Activated CD4-positive, alpha-beta T cell treated with anti-CD3 and anti-CD28 coated beads for 36 hours (primary cell): ENCODE measurements around the gene TMED10. TPM values are rescaled to one million over a fixed set of nuclear protein-coding genes. Genes with fewer than 3 reads are reported as not detected.

Experiments
- ATAC-seq: fragments of 200-7000 bp; cut with Tn5 transposase; one replicate; pipeline ENCODE4 v1.10.0; 2021; ENCODE audit warnings: mild to moderate bottlenecking, moderate library complexity
- CTCF ChIA-PET: fragments of 350-600 bp; sonication (Branson Sonifier 250); formaldehyde crosslinking; loops from one replicate; lab custom pipeline; 2021; ENCODE audit warnings: antibody characterized with exemption; lab: Charles Lee
- POLR2A ChIA-PET: fragments of 350-600 bp; sonication (Branson Sonifier 250); formaldehyde crosslinking; loops from one replicate; lab custom pipeline; 2021; ENCODE audit warnings: antibody characterized with exemption, inconsistent platforms; lab: Charles Lee
- DNase-seq: peaks from one replicate; pipeline ENCODE4 v3.0.0-alpha.2; 2020
- H3K27ac Mint-ChIP-seq: one replicate; pipeline ENCODE4 v1.8.0; 2021; ENCODE audit warnings: mixed read lengths
- H3K27me3 Mint-ChIP-seq: one replicate; pipeline ENCODE4 v1.8.0; 2021; ENCODE audit warnings: mixed read lengths
- H3K36me3 Mint-ChIP-seq: one replicate; pipeline ENCODE4 v1.8.0; 2021; ENCODE audit warnings: low read depth, mixed read lengths
- H3K4me1 Mint-ChIP-seq: one replicate; pipeline ENCODE4 v1.8.0; 2021; ENCODE audit warnings: mixed read lengths
- H3K4me3 Mint-ChIP-seq: one replicate; pipeline ENCODE4 v1.8.0; 2021; ENCODE audit warnings: mild to moderate bottlenecking, moderate library complexity, mixed read lengths
- H3K9me3 Mint-ChIP-seq: one replicate; pipeline ENCODE4 v1.8.0; 2021; ENCODE audit warnings: low read depth, mixed read lengths
- intact Hi-C, 2 experiments: fragments of 100-400 bp; cut with DNase I in 1 of 2; cut with micrococcal nuclease in 1 of 2; formaldehyde crosslinking; loops; one replicate each; pipeline versions ENCODE4 v1.14.2 to v1.15.1; 2022 to 2024; cut with DNase I, micrococcal nuclease
- total RNA-seq, 2 experiments: library from RNA; stranded (reverse); gene quantifications; one replicate each; pipeline ENCODE4 v1.2.3, GENCODE V29; 2021

The TMED10 gene
- total RNA-seq, 2 experiments from 2014 or later = 179 to 253 TPM

DNA sequence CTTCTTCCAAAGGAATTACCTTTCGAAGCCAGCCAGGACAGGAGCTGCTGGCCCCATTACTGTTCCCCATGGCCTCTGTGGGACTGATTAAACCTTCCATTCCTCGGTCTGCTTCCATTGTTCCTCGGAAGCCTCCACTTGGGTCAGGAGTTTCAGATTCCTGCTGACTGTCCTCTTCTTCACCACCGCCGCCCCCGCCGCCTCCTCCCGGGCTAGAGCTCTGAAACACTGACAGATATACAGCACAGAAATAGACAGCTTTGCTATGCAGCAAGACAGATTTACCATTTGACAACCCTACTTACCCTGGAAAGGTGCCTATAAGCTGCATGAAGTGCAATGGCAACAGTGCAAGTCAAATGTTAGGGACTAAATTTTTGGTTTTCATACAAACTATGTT lies 85.2 kb downstream of the TMED10 start:
- intact Hi-C loops = loop anchor here in 1 of 2 experiments (5.0 kb wide), 1 partner anchor 79 kb away; no protein-coding TSS in a partner anchor
- Mint-ChIP-seq H3K27ac (no peak overlapping the region), H3K9me3 (no peaks in the 10 kb centered on the region), H3K27me3 (no peaks in the 10 kb centered on the region), H3K4me3 (no peak overlapping the region), H3K36me3 (peaks cover 32% of the 10 kb centered on the region), H3K4me1 (no peaks in the 10 kb centered on the region)
- ChIA-PET POLR2A (no interaction called here), CTCF (interaction anchor here (0.6 to 5.6 kb wide), 7 partner anchors 12 to 231 kb away, joined by 3 to 59 read pairs (median 3); partner anchors contain the start of genes ACYP1 and ZC2HC1C)
- ATAC-seq (no peak), DNase-seq (no peak)

- H3K4me1 Mint-ChIP-seq = no peaks in the 10 kb centered on the region
- H3K4me3 Mint-ChIP-seq = no peak overlapping the region
- H3K27me3 Mint-ChIP-seq = no peaks in the 10 kb centered on the region
- ATAC-seq = no peak
- ChIA-PET POLR2A (no interaction called here), CTCF (interaction anchor here (0.7 to 5.6 kb wide), 5 partner anchors 15 to 228 kb away, joined by 3 to 59 read pairs (median 3); partner anchors contain the start of gene ACYP1)
- H3K27ac Mint-ChIP-seq = no peak overlapping the region
- no peak for DNase-seq
- peaks cover 34% of the 10 kb centered on the region for H3K36me3 Mint-ChIP-seq
- H3K9me3 Mint-ChIP-seq = no peaks in the 10 kb centered on the region
- intact Hi-C loops = loop anchor here in 1 of 2 experiments (5.0 kb wide), 1 partner anchor 78 kb away; no protein-coding TSS in a partner anchor
Observed at GRCh38 chr14:75090353-75090752, 86.1 kb downstream of the TMED10 start.

- DNase-seq (peak; percentile 54), ATAC-seq (peak; percentile 64)
- no peaks in the 10 kb centered on the region for H3K27me3 Mint-ChIP-seq
- intact Hi-C loops = loop anchor here (1.0 to 2.0 kb wide), 4 partner anchors 142 to 227 kb away; no protein-coding TSS in a partner anchor
- H3K36me3 Mint-ChIP-seq = peaks cover 31% of the 10 kb centered on the region
- CTCF ChIA-PET = interaction anchor here (0.7 to 5.6 kb wide), 42 partner anchors 10 to 241 kb away, joined by 3 to 59 read pairs (median 4); partner anchors contain the start of gene ACYP1
- POLR2A ChIA-PET = no interaction called here
- no peak overlapping the region for H3K4me3 Mint-ChIP-seq
- H3K27ac Mint-ChIP-seq = no peak overlapping the region
- no peaks in the 10 kb centered on the region for H3K4me1 Mint-ChIP-seq
- H3K9me3 Mint-ChIP-seq = no peaks in the 10 kb centered on the region
Observed at GRCh38 chr14:75088566-75089373, 87.6 kb downstream of the TMED10 start.

- no peak for DNase-seq
- no peaks in the 10 kb centered on the region for H3K27me3 Mint-ChIP-seq
- H3K4me3 Mint-ChIP-seq = no peak overlapping the region
- H3K9me3 Mint-ChIP-seq = no peaks in the 10 kb centered on the region
- intact Hi-C loops = loop anchor here (1.0 to 2.0 kb wide), 4 partner anchors 141 to 227 kb away; no protein-coding TSS in a partner anchor
- no peak overlapping the region for H3K27ac Mint-ChIP-seq
- ChIA-PET POLR2A (no interaction called here), CTCF (interaction anchor here (0.6 to 5.6 kb wide), 40 partner anchors 9 to 240 kb away, joined by 3 to 59 read pairs (median 4); partner anchors contain the start of gene ACYP1)
- H3K36me3 Mint-ChIP-seq = peaks cover 28% of the 10 kb centered on the region
- no peak for ATAC-seq
- H3K4me1 Mint-ChIP-seq = peaks cover 2% of the 10 kb centered on the region
Observed at GRCh38 chr14:75088153-75088552, 88.3 kb downstream of the TMED10 start.

DNA sequence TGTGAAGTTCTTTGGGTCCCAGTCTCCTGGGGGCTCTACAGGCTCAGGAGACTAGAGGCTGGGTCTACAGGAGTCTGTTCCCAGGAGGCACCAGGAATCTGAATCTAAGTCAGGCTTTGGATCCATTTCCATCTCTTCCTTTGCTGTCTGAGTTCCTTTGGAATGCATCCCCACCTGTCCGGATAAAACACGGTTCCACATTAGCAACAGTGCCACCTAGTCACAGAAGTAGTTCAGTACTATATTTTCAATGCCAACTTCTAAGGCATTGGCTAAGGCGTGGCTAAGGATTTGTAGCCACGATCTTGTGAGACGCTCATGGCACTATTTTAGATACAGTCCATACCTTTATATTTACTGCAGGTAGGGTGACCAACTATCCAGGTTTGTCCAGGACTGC lies 91.9 kb downstream of the TMED10 start:
- H3K9me3 Mint-ChIP-seq = no peaks in the 10 kb centered on the region
- POLR2A ChIA-PET = no interaction called here
- DNase-seq = no peak
- H3K4me3 Mint-ChIP-seq = no peak overlapping the region
- CTCF ChIA-PET = no interaction called here
- H3K27ac Mint-ChIP-seq = no peak overlapping the region
- peaks cover 5% of the 10 kb centered on the region for H3K4me1 Mint-ChIP-seq
- no peaks in the 10 kb centered on the region for H3K27me3 Mint-ChIP-seq
- no peak for ATAC-seq
- H3K36me3 Mint-ChIP-seq = peaks cover 19% of the 10 kb centered on the region
- intact Hi-C loops = no loop called here

- intact Hi-C loops = no loop called here
- CTCF ChIA-PET = interaction anchor here (0.7 to 1.2 kb wide), 3 partner anchors 18 to 137 kb away, joined by 3 read pairs; no protein-coding TSS in a partner anchor
- H3K4me1 Mint-ChIP-seq = peaks cover 10% of the 10 kb centered on the region
- no peaks in the 10 kb centered on the region for H3K27me3 Mint-ChIP-seq
- H3K4me3 Mint-ChIP-seq = no peak overlapping the region
- POLR2A ChIA-PET = no interaction called here
- H3K9me3 Mint-ChIP-seq = no peaks in the 10 kb centered on the region
- H3K36me3 Mint-ChIP-seq = peaks cover 19% of the 10 kb centered on the region
- H3K27ac Mint-ChIP-seq = no peak overlapping the region
- ATAC-seq (no peak), DNase-seq (no peak)
Observed at GRCh38 chr14:75083271-75083670, 93.1 kb downstream of the TMED10 start.

- intact Hi-C loops = no loop called here
- Mint-ChIP-seq H3K27ac (no peak overlapping the region), H3K4me1 (peaks cover 26% of the 10 kb centered on the region), H3K36me3 (peaks cover 8% of the 10 kb centered on the region), H3K4me3 (no peak overlapping the region), H3K9me3 (no peaks in the 10 kb centered on the region), H3K27me3 (no peaks in the 10 kb centered on the region)
- ChIA-PET CTCF (interaction anchor here (0.7 kb wide), 1 partner anchor 12 kb away, joined by 3 read pairs; the partner anchor contains the start of gene ZC2HC1C), POLR2A (no interaction called here)
- ATAC-seq (no peak), DNase-seq (no peak)
Observed at GRCh38 chr14:75081660-75082229, 94.7 kb downstream of the TMED10 start.

Other genes with a start within 250 kb of the TMED10 start
- gene PGF, start 221.0 kb downstream of the TMED10 start, total RNA-seq = under 1 TPM in 1 of 2 experiments, not detected in 1; 0.09 TPM
- gene EIF2B2, start 173.7 kb downstream of the TMED10 start, total RNA-seq = 10 to 100 TPM; 55.6 to 69.8 TPM
- gene MLH3, start 125.1 kb downstream of the TMED10 start, total RNA-seq = 10 to 100 TPM; 28.1 to 30.8 TPM
- 10 to 100 TPM; 37.0 to 40.2 TPM for gene ACYP1, start 112.6 kb downstream of the TMED10 start, total RNA-seq
- gene ZC2HC1C, start 107.0 kb downstream of the TMED10 start, total RNA-seq = 1 to 10 TPM; 1.2 to 1.3 TPM
- 10 to 100 TPM; 45.2 to 58.7 TPM for gene NEK9, start 49.6 kb downstream of the TMED10 start, total RNA-seq
- 10 to 100 TPM; 16.0 to 21.1 TPM for gene FOS, start 102.2 kb upstream of the TMED10 start, total RNA-seq